GM21367 (cell line): Measurements from ENCODE around the gene PLOD3.
A peak's percentile ranks its signal among the peaks of the same experiment; 100 is the strongest.

Experiments used
- ATAC-seq: cut with Tn5 transposase; IDR thresholded peaks from one replicate; pipeline ENCODE4 v1.9.1; 2021; ENCODE audit not compliant: unreplicated experiment

Gene PLOD3

DNA sequence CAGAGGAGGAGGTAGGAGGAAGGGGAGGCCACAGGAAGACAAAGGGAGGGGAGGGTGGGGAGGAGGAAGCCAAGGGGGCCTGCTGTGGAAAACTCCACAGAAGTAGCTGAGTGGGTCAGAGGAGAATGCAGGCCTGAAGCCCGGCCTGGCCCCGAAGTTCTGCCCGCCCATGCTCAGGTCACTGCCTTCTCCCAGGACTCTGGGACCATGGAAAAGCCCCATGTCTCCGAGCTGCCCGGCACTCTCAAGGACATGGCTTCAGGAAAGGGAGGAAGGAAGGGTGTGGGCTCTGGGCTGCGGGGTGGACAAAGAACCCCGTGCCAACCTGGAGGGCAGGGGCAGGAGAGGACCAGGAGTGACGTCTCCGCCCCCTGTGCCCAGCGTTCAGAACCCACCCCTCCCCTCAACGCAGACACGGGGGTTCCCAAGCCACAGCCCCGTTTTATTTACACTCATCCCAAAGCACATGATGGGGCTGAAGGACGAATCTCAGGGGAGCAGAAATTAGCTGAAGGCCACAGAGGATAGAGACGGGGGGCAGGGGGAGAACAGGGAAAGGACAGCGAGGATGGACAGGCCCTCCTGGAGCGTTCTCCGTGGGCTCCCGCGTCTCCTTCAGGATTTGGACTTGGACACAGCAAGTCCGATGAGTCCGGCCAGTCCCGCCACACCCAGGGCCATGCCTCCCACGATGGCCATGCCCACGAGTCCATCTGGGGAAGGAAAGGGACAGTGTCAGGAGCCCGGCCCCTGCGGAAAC is 22.0 kb upstream of the PLOD3 start:
- no peak for ATAC-seq

DNA sequence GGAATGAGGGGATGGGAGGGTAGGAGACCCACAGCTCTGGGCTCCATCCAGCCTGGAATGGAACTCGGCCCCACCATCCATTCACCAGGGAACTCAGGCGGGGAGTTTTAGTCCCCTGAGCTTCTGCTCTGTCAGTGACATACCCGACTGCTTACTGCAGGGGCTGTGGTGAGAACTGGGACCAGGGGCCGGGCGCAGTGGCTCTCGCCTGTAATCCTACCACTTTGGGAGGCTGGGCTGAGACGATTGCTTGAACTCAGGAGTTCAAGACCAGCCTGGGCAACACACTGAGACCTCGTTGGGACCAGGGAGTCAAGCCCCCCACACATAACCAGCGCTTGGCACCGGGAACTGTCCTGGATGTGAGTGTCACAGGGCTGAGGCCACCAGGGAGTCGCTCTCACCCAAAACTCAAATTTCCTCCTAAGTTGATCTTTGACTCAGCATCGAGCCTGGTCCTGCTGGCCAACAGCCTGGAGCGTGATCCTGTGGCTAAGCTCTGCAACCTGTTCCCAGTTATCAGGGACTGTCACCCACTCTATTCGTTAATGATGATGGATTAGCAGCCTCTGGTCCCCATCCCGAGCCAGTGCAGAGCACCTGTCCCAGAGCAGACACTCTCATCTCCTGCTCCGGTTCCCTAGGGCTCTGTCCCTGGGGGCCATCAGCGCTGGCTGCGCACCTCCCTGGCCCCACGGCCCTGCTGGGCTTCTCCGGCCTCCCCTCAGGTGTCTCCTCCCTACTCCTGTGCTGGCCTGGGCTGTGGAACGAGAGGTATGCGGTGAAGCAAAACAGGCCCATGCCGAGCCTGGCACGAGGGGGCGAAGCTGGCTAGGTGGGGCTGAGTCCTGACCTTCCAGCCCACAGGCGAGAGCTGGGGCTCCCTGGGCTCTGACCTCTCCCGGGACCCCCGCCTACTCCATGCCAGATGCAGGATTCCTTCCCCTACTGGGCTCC is 21.1 kb upstream of the PLOD3 start:
- ATAC-seq: no peak

DNA sequence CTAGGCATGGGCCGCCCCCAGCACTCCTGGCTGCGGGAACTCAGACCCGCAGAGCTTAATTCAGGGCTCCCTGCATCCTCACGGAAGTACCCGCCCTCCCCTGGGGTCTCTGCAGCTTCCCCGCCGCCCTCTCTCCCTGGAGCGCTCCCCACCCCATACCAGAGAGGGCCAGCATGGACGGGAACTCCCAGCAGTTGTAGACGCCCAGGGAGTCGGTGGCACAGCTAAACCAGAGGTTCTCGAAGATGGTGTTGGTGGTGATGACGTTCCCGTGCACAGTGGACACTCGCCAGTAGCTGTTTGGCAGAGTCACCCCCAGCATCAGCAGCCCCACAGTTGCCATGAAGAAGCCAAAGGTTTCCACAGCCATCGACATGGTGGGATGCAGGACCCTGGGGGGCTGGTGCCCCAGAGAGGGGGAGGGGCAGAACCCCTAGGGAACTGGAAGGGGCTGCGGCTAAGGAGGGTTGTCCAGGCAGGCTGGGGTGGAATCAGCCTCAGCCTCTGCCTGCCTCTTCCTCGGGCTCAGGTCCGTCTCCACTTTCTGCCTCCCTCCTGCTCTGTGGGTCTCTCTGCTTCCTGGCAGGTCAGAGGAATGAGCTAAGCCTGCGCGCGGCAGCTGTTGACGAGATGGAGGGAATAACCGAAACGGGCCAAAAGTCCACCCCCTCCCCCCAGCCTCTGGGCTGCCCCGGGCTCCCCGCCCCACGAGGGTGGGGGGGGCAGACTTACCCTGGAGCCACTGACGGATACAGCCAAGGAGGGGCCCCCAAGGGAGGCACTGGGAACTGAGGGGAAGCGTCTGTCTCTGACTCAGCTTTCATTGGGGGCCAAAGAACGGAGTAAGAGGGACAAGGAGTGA is 20.1 kb upstream of the PLOD3 start, which contains the start of gene CLDN15:
Gene CLDN15 (minus strand): TSS at position 597 of the 862 bp plus-strand sequence. CDS start 221 bp downstream, at position 376.
- no peak for ATAC-seq

DNA sequence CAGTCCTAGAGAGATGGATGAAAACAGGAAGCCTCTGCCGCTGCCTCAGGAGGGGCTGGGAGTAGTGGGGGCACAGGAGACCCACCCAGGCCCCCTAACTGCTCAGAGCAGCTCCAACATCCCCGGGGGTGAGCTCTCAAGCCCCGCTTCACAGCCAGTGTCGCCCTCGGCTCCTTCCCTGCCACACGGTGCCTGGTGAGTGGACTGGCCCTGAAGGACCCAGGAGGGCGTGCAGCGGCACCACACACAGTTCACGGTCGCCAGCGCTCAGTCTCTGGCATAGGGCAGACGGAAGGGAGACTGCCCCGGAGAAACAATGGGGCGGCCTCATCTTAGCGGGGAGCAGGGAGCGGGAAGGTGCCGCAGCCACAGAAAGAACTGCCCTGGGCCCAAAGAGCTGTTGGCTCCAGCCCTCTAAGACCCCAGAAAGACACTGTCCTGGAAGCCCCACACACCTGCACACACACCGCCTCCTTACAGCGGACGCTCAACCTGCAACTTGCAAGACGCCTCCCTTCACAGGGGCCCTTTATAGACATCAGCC is 19.0 kb upstream of the PLOD3 start:
- ATAC-seq: no peak

DNA sequence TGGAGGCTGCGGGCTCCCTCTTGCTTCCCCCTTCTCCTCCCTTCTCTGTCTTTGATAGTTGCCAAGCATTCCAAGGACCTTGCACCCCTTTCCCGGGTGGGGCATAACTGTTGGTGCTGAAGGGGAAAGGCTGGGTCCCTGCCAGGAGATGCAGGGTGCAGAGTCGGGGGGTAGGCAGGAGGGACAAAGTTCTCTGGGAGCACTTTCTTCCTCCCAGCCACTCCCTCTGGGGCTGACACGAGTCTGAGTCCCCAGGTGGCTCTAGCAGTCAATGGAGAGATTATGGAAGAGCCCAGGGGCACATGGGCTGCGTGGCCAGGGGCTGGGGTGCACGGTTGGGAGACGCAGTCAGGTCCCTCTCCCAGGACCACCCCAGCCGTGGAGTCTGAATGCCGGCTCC is 18.1 kb upstream of the PLOD3 start:
- no peak for ATAC-seq

DNA sequence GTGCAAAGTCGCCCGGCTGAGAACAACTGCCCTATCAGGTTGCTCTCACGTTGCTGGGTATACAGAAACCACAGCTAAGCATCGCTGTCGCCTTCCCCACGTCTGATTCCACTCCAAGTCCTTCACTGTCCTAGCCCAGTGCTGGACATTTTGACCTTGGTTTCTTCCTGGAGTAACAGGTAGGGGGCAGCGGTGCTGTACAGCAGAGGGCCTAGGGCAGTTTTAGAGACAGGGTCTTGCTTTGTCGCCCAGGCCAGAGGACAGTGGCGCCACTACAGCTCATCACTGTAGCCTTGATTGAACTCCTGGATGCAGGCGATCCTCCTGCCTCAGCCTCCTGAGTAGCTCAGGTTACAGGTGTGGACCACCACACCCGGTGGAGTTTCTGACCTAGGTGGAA is 17.7 kb upstream of the PLOD3 start:
- ATAC-seq: no peak

DNA sequence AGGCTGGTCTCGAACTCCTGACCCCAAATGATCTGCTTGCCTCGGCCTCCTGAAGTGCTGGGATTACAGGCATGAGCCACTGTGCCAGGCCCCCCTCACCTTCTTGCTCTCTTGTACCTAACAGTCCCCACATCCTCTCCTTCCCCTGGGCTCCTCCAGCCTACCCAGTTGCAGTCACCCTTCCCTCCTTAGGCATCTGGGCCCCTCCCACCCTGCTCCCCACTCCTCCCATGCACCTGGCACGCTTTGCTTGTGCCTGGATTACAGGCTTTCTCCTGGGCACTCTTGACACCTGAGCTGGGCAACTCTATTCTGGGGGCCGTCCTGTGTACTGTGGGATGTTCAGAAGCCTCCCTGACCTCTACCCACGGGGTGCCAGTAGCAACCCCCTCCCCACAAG is 17.3 kb upstream of the PLOD3 start:
- no peak for ATAC-seq

DNA sequence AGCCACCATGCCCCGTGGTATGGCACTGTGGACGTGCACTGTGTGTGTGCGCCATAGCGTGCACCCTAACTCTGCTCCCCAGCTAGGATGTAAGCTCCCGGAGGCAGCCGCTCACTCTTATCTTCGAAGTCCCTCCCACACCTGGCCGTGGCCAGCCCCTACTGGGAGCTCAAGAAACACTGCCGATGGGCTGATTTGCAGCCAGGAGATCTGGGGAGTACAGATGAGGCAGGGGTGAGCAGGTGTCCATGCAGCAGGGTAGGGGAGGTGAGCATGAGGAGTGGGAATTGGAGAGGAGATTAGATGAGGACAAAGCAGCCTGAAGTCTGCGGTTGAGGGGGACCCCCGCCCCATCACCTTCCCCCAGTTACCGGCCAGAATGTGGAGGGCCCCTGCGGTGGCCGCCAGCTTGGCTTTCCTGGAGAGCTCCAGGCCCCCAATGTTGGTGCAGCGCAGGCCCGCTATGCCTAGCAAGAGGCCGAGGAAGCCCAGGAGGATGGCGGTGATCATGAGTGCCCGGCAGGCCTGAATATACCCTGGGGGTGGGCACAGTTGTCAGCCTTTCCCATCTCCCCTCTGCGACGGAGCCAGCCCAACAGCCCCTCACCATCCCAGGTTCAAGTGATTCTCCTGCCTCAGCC is 16.6 kb upstream of the PLOD3 start:
- no peak for ATAC-seq

DNA sequence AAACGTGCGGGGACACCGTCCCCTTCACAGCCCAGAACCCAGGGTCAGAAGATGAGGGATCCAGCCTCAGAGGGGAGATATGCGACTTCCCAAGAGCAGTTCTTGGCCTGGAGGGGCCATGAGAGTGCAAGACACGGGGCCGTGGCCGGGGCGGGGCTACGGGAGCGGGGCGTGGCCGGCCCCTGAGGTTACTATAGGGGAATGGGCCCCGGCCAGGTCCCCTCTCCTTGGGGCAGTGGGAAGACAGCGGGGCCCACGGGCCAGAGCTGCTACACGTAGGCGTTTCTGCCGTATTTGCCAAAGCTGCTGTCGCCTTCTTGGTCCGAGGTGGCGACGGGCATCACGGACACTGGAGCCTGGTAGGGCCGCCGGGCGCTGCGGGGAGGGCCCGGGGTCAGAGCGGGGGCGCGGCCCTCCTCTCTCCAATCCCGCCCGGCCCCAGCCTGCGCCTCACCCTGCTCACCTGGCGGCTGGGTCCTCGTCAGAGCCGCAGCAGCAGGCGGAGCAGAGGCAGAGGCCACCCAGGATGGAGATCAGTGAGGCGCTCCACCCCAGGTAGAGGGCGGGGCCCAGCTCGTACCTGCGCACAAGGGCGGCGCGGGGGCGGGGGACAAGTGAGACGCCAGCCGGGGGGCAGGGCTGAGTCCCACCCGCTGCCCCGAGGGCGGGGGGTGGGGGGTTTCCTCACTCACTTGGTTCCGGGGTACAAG is 14.9 kb upstream of the PLOD3 start:
- no peak for ATAC-seq

DNA sequence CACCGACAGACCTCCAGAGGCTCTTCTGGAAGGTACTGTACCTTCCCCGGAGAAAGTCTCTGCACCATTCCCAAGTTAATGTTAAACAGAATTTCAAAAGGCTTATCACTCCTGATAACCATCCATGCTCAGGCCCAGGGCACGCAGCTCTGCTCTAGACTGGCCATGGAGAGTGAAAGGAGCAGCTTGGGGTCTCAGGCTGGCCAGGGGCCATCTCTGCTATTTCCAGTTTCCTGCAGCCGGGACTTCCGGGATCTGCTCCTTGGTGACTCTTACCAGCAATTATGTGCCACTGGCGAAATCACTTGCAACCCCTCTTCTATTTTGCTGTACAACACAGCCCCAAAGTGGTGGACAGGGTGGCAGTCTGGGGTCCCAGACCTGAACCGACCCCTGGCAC is 14.3 kb upstream of the PLOD3 start:
- no peak for ATAC-seq

DNA sequence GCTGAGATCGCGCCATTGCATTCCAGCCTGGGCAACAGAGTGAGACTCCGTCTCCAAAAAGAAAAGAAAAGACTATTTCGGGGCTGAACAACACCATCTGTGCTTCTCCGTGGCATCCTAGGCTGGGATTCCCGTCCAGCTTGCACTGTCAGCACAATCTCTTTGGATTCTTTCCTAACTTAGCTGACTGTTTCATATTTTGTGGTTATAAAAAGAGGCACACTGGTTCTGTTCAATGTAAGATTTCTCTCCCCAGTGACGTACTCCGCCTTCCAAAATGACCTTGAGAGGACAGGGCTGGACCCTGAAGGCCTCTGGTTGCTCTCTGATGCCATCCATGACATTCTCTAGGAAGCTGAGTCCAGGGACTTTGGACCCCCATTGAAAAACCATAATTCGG is 9.3 kb upstream of the PLOD3 start:
- ATAC-seq: no peak

DNA sequence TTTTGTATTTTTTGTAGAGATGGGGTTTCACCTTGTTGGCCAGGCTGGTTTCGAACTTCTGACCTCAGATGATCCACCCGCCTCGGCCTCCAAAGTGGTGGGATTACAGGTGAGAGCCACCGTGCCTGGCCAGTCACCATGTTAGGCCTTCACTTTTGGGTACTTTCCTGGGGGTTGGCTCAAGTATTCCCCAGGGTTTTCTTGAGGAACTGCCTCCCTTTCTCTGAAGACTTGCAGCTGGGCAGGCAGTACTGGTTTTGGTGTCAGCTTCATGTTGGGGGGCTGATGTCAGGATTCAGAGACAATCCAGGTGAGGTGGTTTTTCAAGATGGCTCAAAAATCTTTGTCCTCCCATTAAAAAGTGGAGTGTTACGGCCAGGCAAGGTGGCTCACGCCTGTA is 8.3 kb upstream of the PLOD3 start:
- ATAC-seq: no peak

DNA sequence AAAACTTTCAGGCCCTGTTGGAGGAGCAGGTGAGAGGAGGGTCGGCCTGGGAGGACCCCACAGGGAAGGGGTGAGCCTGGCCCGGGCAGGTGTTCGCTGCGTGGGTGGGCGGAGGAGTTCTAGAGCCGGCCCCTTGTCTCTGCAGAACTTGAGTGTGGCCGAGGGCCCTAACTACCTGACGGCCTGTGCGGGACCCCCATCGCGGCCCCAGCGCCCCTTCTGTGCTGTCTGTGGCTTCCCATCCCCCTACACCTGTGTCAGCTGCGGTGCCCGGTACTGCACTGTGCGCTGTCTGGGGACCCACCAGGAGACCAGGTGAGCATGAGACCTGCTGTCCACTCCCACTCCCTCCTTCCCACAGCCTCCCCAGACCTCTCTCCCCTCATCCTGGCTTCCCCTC is 6.1 kb upstream of the PLOD3 start:
- ATAC-seq: no peak

DNA sequence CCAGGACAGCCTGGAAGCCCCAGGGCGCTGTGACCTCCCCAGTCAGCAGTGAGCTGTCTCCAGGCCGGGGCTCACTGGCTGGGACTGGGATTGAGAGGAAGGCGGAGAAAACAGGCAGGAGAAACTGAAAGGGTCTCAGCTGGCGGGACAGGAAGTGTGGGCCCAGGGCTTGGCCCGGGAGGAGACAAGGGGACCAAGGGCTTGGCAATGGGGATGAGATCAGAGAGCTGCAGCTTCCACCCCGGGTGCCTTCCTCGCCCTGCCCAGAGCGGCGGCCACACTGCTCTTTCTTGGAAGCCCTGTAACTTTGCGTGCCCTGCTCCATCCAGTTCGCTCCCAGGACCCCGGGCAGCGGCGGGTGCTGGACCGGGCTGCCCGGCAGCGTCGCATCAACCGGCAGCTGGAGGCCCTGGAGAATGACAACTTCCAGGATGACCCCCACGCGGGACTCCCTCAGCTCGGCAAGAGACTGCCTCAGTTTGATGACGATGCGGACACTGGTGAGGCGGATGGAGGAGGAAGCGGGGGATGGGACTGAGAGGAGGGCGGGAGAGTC is 5.0 kb upstream of the PLOD3 start:
- ATAC-seq: no peak

DNA sequence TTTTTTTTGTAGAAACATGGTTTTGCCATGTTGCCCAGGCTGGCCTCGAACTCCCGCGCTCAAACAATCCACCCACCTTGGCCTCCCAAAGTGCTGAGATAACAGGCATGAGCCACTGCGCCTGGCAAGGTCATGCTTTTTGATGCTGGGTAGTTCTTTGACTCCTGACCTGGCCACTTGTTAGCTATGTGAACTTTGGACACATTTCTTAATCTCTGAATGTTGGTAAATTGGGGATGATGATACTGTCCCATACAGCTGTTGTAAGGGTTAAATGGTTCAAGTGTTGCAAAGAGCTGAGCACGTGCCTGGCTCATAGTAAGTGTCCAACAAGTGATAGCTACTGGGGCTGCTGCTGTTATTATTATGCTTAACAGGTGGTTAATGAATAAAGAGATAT is 2.9 kb upstream of the PLOD3 start:
- no peak for ATAC-seq

DNA sequence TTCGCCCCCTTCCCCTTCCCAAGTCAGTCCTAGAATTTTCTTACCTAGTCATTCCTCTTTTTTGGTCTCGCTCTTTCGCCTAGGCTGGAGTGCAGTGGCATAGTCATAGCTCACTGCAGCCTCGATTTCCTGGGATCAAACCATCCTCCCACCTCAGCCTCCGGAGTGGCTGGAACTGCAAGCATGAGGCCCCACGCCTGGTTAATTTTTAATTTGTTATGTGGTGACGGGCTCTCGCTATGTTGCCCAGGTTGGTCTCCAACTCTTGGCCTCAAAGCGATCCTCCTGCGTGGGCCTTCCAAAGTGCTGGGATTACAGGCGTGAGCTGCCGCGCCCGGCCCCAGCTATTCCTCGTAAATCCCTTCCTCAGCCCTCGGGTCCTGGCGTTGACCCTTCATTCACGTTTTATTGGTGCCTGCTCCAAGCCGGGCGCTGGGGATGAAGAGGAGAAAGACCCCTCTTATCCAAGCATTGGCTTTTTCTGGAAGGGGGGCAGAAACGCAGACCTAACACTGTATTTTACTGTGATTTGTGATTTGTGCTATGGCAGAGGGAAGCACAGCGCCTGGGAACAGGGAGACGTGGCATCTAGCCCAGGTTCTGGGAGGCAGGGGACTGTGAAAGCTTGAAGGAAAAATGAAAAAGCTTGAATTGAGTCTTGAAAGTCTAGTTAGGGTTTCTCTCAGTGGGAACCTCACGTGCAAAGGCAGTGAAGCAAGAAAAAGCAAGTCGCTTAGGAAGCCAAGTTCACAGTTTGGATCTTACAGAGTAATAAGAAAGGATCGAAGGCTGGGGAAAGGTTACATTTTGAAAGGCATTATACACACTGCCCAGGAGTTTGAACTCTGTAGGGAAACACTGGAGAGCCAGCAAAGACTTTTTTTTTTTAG is 1.1 kb upstream of the PLOD3 start:
- ATAC-seq: no peak

DNA sequence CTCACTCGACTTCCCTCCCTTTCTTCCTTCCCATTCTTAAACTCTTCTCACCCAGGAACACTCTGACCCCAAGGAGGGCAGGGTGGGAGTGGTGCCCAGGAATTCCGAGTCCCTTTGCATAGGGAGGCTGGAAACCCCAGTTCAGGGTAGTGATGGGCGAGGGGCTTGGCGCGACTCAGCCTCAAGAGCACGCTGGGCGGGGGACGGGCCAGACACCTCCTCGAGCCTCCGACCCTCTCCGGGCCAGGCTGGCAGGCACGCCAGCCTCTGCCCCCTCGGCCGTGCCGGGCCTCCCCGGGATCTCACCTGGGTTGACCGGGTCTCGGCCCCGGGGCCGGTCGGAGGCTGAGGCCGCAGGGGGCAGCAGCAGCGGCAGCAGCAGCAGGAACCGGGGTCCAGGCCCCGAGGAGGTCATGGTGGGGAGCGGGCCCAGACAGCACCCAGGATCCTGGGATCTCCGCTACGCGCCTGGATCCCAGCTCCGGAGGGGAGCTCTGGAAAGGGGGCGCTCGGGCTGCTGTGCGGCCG is 457 bp downstream of the PLOD3 start:
- ATAC-seq: peak; percentile 17
